T-helper 2 cell treated with Interferon-gamma antibody and Interleukin-4, amounts not matched to agents 5 μg/mL and 100 μg/mL, for 36 hours (primary cell): ENCODE data around the gene ARHGAP29.

ENCODE experiments used
- DNase-seq: peaks from one replicate; pipeline ENCODE4 v3.0.0; 2021; ENCODE audit warnings: low spot score
- H3K27ac Mint-ChIP-seq: one replicate; pipeline ENCODE4 v1.8.0; 2021; ENCODE audit warnings: mild to moderate bottlenecking, mixed read lengths
- H3K27me3 Mint-ChIP-seq: one replicate; pipeline ENCODE4 v1.8.0; 2021; ENCODE audit warnings: low read depth, mixed read lengths
- H3K36me3 Mint-ChIP-seq: one replicate; pipeline ENCODE4 v1.8.0; 2021; ENCODE audit warnings: low read depth, mixed read lengths
- H3K4me1 Mint-ChIP-seq: one replicate; pipeline ENCODE4 v1.8.0; 2021; ENCODE audit warnings: low read depth, mixed read lengths
- H3K4me3 Mint-ChIP-seq: one replicate; pipeline ENCODE4 v1.8.0; 2022; ENCODE audit warnings: mild to moderate bottlenecking, moderate library complexity, mixed read lengths
- H3K9me3 Mint-ChIP-seq: one replicate; pipeline ENCODE4 v1.8.0; 2021; ENCODE audit warnings: mixed read lengths

ARHGAP29 gene

DNA sequence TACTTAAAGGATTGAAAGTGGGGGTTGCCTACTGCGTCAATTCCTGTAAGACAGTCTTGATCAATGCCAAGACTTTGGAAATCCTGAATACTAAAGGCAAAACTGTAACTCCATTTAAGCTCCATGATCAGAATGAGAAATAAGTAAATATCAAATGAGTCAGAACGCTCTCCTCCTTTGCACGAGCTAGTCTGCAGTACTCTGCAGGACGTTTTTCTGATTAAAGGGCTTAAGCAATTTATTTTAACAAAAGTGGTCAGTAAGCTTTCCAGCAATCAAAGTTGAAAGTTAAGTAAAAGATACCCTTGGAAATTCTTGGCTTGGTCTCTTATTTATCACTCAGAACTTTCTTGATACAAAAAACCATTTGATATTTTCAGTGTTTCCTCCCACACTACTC is 35.7 kb upstream of the ARHGAP29 start:
- H3K27ac Mint-ChIP-seq = no peak overlapping the region
- H3K27me3 Mint-ChIP-seq = peaks cover 14% of the 10 kb centered on the region
- no peaks in the 10 kb centered on the region for H3K9me3 Mint-ChIP-seq
- H3K4me3 Mint-ChIP-seq = no peak overlapping the region
- no peaks in the 10 kb centered on the region for H3K36me3 Mint-ChIP-seq
- H3K4me1 Mint-ChIP-seq = no peaks in the 10 kb centered on the region
- DNase-seq = no peak

DNA sequence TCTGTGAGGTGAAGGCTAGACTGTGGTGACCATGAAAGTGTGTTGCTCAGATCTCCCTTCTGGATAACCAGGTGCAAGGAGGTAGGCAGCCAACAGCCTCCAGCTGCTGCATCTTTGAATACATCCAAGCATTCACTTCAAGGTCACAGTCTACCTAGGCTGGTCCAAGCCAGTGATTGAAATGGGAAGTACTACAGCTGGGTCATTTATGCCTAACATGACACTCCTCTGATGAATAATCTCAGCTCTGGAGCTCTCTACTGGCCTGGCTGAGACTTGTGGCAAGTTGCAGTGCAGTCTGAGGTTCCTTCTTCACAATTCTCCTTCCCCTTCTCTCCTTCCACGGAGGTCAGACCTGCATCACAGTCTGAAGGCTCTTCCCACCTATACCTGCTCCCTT is 35.0 kb upstream of the ARHGAP29 start:
- Mint-ChIP-seq H3K27me3 (peaks cover 11% of the 10 kb centered on the region), H3K36me3 (no peaks in the 10 kb centered on the region), H3K9me3 (no peaks in the 10 kb centered on the region), H3K27ac (no peak overlapping the region), H3K4me3 (no peak overlapping the region), H3K4me1 (no peaks in the 10 kb centered on the region)
- no peak for DNase-seq

DNA sequence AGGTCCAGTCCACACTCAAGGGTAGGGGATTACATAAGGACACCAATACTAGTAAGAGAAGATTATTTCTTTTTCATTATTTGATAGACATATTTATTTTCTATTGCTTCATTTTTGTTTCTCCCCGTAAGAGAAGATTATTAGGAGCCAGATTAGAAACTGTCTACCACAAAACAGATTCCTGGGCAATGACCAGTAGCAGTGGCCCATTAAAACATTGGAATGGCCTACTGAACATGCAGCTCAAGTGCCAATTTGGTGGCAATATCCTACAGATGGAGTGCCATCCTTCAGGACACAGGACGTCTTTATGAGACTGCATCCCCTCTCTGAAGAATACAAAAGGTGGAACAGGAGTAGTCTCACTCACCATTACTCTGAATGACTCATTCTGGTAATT is 34.0 kb upstream of the ARHGAP29 start:
- H3K4me3 Mint-ChIP-seq = no peak overlapping the region
- no peak overlapping the region for H3K27ac Mint-ChIP-seq
- no peaks in the 10 kb centered on the region for H3K9me3 Mint-ChIP-seq
- no peaks in the 10 kb centered on the region for H3K36me3 Mint-ChIP-seq
- DNase-seq = no peak
- peaks cover 13% of the 10 kb centered on the region for H3K27me3 Mint-ChIP-seq
- no peaks in the 10 kb centered on the region for H3K4me1 Mint-ChIP-seq

DNA sequence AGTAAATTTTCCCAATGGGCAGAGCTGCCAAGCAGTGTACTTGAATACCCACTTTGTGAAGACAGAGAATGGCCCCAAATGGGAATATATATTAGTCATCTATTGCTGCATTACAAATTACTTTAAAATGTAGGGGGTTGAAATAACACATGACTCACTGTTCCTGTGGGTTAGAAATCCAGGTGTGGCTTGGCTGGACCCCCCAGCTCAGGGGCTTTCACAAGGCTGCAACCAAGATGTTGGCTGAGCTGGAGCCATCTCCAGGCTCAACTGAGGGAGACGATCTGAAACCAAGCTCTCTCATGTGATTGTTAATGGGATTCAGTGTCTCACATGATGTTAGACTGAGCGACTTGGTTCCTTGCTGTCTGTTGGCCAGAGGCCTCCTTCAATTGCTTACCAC is 33.4 kb upstream of the ARHGAP29 start:
- no peak for DNase-seq
- H3K36me3 Mint-ChIP-seq = no peaks in the 10 kb centered on the region
- peaks cover 17% of the 10 kb centered on the region for H3K27me3 Mint-ChIP-seq
- no peaks in the 10 kb centered on the region for H3K4me1 Mint-ChIP-seq
- H3K9me3 Mint-ChIP-seq = no peaks in the 10 kb centered on the region
- H3K27ac Mint-ChIP-seq = no peak overlapping the region
- no peak overlapping the region for H3K4me3 Mint-ChIP-seq

DNA sequence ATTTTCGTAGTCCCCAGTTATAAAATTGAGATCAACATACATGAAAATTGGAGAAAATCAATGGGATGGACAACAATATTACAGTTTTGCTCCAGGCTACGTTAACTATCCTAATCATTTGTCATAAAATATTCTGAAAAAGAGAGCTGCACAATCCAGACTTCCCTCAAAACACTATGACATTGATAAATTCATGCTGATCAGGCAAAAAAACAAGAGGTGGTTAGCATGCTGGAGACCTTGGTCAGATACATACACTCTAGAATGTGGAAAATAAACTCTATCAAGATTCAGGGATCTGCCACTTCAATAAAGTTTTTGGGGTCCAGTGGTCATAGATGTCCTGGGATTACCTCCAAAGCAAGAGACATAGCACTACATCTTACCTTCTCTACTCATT is 32.5 kb upstream of the ARHGAP29 start:
- Mint-ChIP-seq H3K4me3 (no peak overlapping the region), H3K36me3 (no peaks in the 10 kb centered on the region), H3K9me3 (no peaks in the 10 kb centered on the region), H3K27ac (no peak overlapping the region), H3K4me1 (no peaks in the 10 kb centered on the region), H3K27me3 (peaks cover 20% of the 10 kb centered on the region)
- DNase-seq = no peak

DNA sequence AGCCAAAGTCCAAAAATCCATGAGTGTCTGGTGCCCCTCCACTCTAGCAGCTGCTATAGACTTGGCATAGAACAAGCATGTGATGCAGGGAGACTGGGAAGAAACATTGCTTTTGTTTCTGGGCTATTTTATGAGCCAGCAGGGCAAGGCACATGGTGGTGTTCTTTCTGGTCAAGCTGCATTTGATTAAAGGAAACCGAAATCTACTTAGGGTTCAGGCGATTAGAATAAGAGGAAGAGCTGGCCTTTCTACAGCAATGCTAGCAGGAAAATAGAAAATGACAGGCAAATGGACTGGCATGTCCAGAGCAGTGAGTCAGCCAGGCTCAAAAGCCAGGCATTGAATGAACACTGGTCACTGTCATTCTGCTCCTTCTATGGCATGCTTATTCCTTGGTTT is 28.5 kb upstream of the ARHGAP29 start:
- Mint-ChIP-seq H3K27ac (no peak overlapping the region), H3K27me3 (peaks cover 25% of the 10 kb centered on the region), H3K9me3 (no peaks in the 10 kb centered on the region), H3K4me1 (no peaks in the 10 kb centered on the region), H3K36me3 (no peaks in the 10 kb centered on the region), H3K4me3 (no peak overlapping the region)
- no peak for DNase-seq

DNA sequence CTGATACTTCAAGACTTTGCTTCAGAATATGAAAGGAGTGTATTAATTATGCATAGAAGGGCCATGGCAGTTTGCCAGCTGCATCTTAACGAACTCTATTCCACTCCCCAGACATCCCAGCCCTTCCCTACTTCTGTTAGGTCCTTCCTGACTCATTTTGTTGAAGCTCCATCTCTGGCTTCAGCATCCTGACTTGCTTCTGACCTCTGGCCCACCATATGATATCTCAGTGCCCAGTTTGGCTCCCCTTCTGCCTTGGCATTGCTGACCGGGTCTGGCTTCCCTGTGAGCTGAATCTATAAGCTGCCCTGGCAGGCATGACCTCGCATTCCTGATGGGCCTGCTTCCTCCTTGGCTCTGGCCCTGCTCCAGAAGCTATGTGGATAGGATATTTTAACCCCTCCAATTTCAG is 27.6 kb upstream of the ARHGAP29 start:
- H3K27me3 Mint-ChIP-seq = peaks cover 24% of the 10 kb centered on the region
- H3K9me3 Mint-ChIP-seq = no peaks in the 10 kb centered on the region
- no peaks in the 10 kb centered on the region for H3K4me1 Mint-ChIP-seq
- H3K36me3 Mint-ChIP-seq = no peaks in the 10 kb centered on the region
- DNase-seq = no peak
- H3K27ac Mint-ChIP-seq = no peak overlapping the region
- H3K4me3 Mint-ChIP-seq = no peak overlapping the region

DNA sequence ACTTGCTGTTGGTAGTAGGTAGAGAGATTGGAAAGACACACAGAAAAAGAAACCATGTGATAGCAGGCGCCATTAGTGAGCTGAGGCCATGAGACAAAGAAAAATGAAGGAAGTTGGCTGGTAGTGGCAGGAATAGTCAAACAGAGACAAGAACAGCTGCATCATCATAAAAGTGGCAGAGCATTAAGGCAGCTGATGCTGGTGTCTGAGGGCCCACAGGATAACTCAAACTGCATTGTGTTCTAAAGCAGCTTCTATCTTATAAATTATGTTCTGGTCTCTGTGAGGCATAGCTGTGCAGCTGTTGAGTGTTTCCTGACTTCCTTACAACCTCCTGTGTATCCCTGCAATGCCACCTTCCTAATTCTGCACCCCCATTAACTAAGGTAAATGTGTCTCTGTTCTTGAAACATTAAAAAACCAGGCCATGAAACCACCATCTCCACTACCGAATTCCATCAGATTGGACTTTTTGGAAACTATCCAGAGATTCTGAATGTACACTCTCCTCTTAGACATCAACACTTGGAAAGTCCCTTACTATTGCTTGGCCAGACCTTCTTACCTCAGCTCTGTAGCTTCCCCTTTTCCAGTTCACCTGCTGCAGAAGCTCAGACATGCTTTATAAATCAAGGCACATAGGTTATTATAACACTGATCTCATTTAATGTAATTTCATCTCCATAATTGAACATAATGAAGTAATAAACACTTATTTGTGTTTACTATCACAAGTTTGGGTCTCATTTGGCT is 23.4 kb upstream of the ARHGAP29 start:
- DNase-seq = no peak
- Mint-ChIP-seq H3K27me3 (peaks cover 14% of the 10 kb centered on the region), H3K9me3 (no peaks in the 10 kb centered on the region), H3K4me3 (no peak overlapping the region), H3K36me3 (no peaks in the 10 kb centered on the region), H3K27ac (no peak overlapping the region), H3K4me1 (no peaks in the 10 kb centered on the region)

DNA sequence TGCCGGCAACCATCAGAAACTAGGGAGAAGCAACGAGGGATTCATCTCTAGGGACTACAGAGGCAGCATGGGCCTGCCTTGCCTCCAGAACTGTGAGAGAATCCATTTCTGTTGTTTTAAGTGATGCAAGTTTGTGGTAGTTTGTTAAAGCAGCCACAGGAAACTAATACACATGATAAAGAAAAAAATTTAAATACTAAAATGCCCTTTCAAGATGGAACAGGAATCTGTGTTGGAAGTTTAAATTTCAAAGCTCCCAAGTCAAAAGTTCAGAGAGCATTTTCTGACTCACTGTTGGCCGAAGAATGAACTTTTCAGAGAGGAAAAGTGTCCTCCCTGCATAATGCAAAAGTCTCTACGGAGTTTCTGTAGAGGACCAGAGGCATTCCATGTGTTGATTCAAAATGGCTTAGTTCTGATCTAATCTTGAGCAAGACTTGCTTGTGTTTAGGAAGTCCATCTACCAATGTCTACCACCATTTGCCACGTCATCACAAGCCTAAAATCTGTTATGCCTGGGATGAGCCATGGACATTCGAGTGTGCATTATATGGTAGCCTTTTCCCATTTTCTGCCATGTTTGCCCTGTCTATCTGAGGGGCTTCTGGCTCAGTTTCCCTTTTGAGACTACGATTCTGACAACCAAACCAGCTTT is 22.4 kb upstream of the ARHGAP29 start:
- Mint-ChIP-seq H3K27ac (no peak overlapping the region), H3K4me3 (no peak overlapping the region), H3K4me1 (no peaks in the 10 kb centered on the region), H3K36me3 (no peaks in the 10 kb centered on the region), H3K9me3 (no peaks in the 10 kb centered on the region), H3K27me3 (peaks cover 19% of the 10 kb centered on the region)
- DNase-seq = no peak

DNA sequence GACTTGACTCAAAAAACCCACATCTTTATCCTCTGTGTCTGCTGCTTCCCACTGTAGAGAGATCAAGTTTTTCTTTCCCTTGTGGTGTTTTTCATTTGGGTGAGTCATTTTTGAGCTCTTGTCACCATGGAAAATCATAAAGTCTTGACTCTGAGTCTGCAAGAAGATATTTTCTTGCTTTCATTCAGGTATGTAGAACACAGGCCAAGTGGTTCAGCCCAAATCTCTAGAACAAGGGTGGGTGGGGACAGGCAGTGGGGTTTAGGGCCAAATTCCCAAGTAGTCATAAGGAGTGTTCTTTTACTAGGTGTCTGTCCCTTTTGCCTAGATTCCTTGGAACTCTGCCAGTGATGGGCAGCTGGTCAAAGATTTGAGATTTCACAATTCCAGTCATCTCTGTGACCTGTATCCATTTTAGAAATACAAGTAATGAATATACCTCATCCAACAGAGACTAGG is 21.5 kb upstream of the ARHGAP29 start:
- Mint-ChIP-seq H3K9me3 (no peaks in the 10 kb centered on the region), H3K27me3 (peaks cover 25% of the 10 kb centered on the region), H3K36me3 (no peaks in the 10 kb centered on the region), H3K4me1 (no peaks in the 10 kb centered on the region), H3K27ac (no peak overlapping the region), H3K4me3 (no peak overlapping the region)
- DNase-seq = no peak

DNA sequence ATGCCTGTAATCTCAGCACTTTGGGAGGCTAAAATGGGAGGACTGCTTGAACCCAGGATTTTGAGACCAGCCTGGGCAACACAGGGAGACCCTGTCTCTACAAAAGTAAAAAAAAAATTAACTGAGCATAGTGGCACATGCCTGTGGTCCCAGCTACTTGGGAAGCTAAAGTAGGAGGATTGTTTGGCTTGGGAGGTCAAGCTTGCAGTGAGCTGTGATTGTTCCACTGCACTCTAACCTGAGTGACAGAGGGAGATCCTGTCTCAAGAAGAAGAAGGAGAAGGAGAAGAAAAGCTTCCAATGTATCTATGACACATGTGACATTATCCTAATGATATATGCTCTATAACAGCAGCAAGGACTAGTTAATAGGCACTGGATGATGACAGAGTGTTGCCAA is 20.1 kb upstream of the ARHGAP29 start:
- no peaks in the 10 kb centered on the region for H3K4me1 Mint-ChIP-seq
- H3K27ac Mint-ChIP-seq = no peak overlapping the region
- no peak overlapping the region for H3K4me3 Mint-ChIP-seq
- DNase-seq = no peak
- H3K36me3 Mint-ChIP-seq = no peaks in the 10 kb centered on the region
- H3K27me3 Mint-ChIP-seq = peaks cover 28% of the 10 kb centered on the region
- H3K9me3 Mint-ChIP-seq = no peaks in the 10 kb centered on the region

DNA sequence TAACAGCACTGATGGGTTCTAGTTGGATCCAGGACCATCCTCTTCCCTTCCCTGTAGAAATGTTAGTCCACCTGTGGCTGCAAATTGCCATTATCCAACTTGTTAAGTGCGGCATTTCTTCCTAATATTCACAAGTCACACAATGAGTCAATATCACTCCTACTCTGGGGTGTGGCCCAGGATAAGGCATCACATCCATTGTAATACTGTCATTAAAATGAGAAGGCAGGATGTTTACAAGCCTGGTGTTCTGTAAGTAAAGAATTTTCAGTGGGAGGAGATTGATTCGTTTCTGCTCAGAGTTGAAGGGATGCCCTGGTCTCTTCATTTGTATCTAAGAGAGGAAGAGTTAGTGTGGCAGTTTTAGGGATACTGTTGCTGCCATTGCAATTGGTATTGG is 18.1 kb upstream of the ARHGAP29 start:
- no peak overlapping the region for H3K4me3 Mint-ChIP-seq
- no peaks in the 10 kb centered on the region for H3K9me3 Mint-ChIP-seq
- H3K27me3 Mint-ChIP-seq = peaks cover 33% of the 10 kb centered on the region
- H3K36me3 Mint-ChIP-seq = no peaks in the 10 kb centered on the region
- no peaks in the 10 kb centered on the region for H3K4me1 Mint-ChIP-seq
- DNase-seq = no peak
- no peak overlapping the region for H3K27ac Mint-ChIP-seq

DNA sequence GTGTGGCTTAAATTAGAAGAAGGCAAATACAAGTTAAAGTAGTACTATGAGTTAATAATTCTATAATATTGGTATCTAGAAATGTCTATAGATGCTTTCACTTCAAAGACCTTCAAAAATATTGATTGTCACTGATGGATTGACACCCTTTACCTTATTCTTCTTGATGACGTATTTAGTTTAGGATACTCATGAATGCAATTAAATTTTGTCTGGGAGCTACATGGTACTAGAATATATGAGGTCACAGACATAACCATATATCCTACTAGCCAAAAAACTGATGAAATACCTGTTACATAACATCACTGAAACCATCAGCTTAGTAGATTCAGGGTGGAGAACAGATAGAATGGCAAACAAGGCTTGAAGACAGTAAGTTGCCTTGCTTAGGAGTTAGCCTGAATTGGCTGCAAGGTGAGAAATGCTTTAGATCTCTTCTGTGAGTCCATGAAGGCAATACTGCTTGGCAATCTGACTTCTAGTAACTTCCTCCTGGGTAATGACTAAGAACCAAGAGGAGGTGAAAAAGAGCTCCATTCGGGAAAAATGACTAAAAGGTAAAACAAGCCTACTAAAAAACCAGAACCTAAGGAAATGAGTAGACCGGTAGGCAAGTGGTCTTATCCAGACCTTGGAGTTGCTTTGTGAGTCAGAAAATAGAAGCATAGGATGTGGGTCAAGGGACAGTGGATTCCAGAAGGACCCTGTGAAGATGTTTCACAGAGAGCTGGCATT is 16.9 kb upstream of the ARHGAP29 start:
- DNase-seq = no peak
- Mint-ChIP-seq H3K27ac (no peak overlapping the region), H3K4me1 (no peaks in the 10 kb centered on the region), H3K36me3 (no peaks in the 10 kb centered on the region), H3K9me3 (no peaks in the 10 kb centered on the region), H3K4me3 (no peak overlapping the region), H3K27me3 (peaks cover 39% of the 10 kb centered on the region)

DNA sequence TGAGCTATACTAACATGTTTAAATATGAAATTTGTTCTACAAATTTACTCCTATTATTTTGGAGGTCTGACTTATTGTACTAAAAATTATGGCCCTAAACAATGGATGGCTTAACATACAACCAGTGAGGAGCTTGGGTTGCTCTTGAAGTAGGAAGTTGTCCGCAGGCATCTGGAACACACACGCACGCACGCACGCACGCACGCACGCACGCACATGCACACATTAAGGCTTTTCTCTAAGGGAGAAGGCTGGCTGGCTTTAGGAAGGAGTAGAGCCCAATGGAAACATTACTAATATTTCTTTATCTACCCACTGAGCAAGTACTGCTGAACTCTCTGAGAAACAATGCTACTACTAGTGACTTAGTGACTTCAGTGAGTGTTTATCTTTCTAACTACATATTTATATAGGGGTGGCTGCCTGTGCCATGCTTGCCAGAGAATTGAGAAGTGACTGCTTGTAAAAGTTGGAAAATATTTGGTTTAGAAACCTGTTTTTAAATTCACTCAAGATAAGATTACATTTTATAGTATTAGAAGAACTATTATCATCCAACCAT is 16.2 kb upstream of the ARHGAP29 start:
- DNase-seq = no peak
- H3K4me3 Mint-ChIP-seq = no peak overlapping the region
- H3K4me1 Mint-ChIP-seq = no peaks in the 10 kb centered on the region
- no peak overlapping the region for H3K27ac Mint-ChIP-seq
- no peaks in the 10 kb centered on the region for H3K36me3 Mint-ChIP-seq
- H3K9me3 Mint-ChIP-seq = no peaks in the 10 kb centered on the region
- H3K27me3 Mint-ChIP-seq = peaks cover 45% of the 10 kb centered on the region
